ENCODE data around the gene DGLUCY.

Gene DGLUCY

GRCh38 chr14:91274796-91275195, 160.9 kb downstream of the DGLUCY start:
- Histone ChIP-seq H3K4me1 (ENCODE audit: control insufficient read depth in 5 of 5, insufficient read depth in 5 of 5, low read length in 5 of 5) (peaks cover 3 to 5% (median 3%) of the 10 kb centered on the region in 5 donors), H3K27me3 (ENCODE audit: control insufficient read depth in 5 of 5, insufficient read depth in 4 of 5, low read length in 5 of 5) (no peaks in the 10 kb centered on the region), H3K27ac (ENCODE audit: low read depth, low read length) (no peak overlapping the region), H3K36me3 (ENCODE audit: control insufficient read depth in 5 of 5, insufficient read depth in 5 of 5, low read length in 5 of 5) (peaks cover 0 to 57% (median 33%) of the 10 kb centered on the region in 5 donors), H3K9ac (ENCODE audit: low read length in 5 of 5) (no peak overlapping the region), H3K4me3 (ENCODE audit: low read depth in 1 of 5, low read length in 5 of 5) (no peak overlapping the region), H3K9me3 (ENCODE audit: control insufficient read depth in 5 of 5, low read length in 5 of 5) (no peaks in the 10 kb centered on the region)

All from subcutaneous abdominal adipose tissue (tissue), 5 donors.